Thyroid gland (tissue), 4 donors: ENCODE data around the gene ADAM12. TPM values are rescaled to one million over a fixed set of nuclear protein-coding genes. Genes with fewer than 3 reads are reported as not detected.

Experiments
- DNase-seq, 2 donors: peaks; one replicate each; pipeline ENCODE4 v3.0.0-alpha.2; 2019
- H3K27ac ChIP-seq, 3 donors: fragments of 200-600 bp; sonication (generic); 1 replicate in 2 of 3; 2 replicates in 1 of 3; pipeline ENCODE4 v1.5.1; 2016 to 2019; ENCODE audit warnings: mild to moderate bottlenecking in 1 of 3, moderate library complexity in 1 of 3
- H3K27me3 ChIP-seq: fragments of 200-600 bp; sonication (generic); one replicate; pipeline ENCODE4 v1.5.1; 2019
- H3K36me3 ChIP-seq, 2 donors: fragments of 200-600 bp; sonication (generic); one replicate each; pipeline ENCODE4 v1.5.1; 2016 to 2019
- H3K4me1 ChIP-seq, 2 donors: fragments of 200-600 bp; sonication (generic); one replicate each; pipeline ENCODE4 v1.5.1; 2017 to 2019
- H3K4me3 ChIP-seq, 3 donors: fragments of 200-600 bp; sonication (generic); replicated peaks in 1 of 3; 1 replicate in 2 of 3; 2 replicates in 1 of 3; pipeline ENCODE4 v1.5.1; 2016; ENCODE audit warnings: mild to moderate bottlenecking in 1 of 3
- H3K9me3 ChIP-seq: fragments of 200-600 bp; sonication (generic); one replicate; pipeline ENCODE4 v1.5.1; 2017
- POLR2A ChIP-seq, 2 donors: fragments of 450-650 bp; IDR thresholded peaks; one replicate each; pipeline ENCODE4 v1.6.1; 2017; ENCODE audit warnings: antibody characterized with exemption in 2 of 2, mild to moderate bottlenecking in 2 of 2, moderate library complexity in 1 of 2
- WGBS, 2 donors: methylation state at CpG; one replicate each; pipeline ENCODE4 v1.1.5; 2017; 5-methylcytosine and 5-hydroxymethylcytosine counted together
- intact Hi-C: fragments of 100-400 bp; cut with DNase I; formaldehyde crosslinking; loops from one replicate; pipeline ENCODE4 v1.15.1; 2023
- total RNA-seq, 4 donors: library from RNA; depleted of rRNA; stranded (reverse); fragments of >200 nt; gene quantifications; one replicate each; pipeline ENCODE4 v1.2.3, GENCODE V29; 2016
- TF ChIP-seq, protein P1 (sequence below), 6 experiments: fragments of 200-600 bp in 3 of 6; fragments of 450-650 bp in 3 of 6; sonication (generic) in 3 of 6; IDR thresholded peaks; one replicate each; pipeline ENCODE4 v1.5.1; 2016 to 2019; ENCODE audit warnings: antibody characterized with exemption in 6 of 6, mild to moderate bottlenecking in 2 of 6, inconsistent platforms in 1 of 6, moderate library complexity in 1 of 6

The ADAM12 gene
- total RNA-seq, 4 donors from 2014 or later: 0.20 to 0.94 (median 0.63) TPM

DNA sequence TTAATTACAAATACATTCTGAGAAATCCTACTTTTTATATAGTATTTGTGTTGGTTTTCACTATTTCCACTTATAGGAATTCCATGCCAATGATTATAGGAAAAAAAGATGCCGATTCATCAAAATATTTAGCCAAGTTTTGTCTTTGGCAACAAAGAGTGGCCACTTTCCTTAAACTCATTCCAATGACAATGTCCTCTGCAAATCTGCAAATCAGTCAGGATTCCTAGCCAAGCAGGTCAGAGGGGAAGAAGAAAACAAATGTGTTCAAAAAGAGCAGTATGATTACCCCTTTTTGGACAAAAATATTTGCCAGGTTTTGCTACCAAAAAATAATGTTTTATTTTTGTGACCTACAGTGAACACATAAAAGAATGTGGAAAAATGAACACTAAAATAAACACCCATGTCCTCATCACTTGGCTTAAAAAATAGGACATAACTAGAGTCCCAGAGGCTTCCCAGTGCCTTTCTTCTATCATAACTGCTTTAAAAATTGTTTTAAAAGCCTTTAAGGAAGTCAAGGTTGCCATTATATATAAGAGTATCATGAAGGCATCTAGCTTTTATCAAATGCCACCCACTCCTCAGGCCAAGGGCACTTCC, 125.9 kb downstream of the ADAM12 start:
- Histone ChIP-seq H3K4me1 (peaks cover 7 to 11% of the 10 kb centered on the region in 2 donors), H3K27ac (no peak overlapping the region), H3K4me3 (no peak overlapping the region), H3K27me3 (no peaks in the 10 kb centered on the region), H3K9me3 (no peaks in the 10 kb centered on the region), H3K36me3 (no peaks in the 10 kb centered on the region)
- TF ChIP-seq POLR2A (IDR thresholded peaks at IDR 0.05): no peak
- TF ChIP-seq, protein P1, sequence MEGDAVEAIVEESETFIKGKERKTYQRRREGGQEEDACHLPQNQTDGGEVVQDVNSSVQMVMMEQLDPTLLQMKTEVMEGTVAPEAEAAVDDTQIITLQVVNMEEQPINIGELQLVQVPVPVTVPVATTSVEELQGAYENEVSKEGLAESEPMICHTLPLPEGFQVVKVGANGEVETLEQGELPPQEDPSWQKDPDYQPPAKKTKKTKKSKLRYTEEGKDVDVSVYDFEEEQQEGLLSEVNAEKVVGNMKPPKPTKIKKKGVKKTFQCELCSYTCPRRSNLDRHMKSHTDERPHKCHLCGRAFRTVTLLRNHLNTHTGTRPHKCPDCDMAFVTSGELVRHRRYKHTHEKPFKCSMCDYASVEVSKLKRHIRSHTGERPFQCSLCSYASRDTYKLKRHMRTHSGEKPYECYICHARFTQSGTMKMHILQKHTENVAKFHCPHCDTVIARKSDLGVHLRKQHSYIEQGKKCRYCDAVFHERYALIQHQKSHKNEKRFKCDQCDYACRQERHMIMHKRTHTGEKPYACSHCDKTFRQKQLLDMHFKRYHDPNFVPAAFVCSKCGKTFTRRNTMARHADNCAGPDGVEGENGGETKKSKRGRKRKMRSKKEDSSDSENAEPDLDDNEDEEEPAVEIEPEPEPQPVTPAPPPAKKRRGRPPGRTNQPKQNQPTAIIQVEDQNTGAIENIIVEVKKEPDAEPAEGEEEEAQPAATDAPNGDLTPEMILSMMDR (IDR thresholded peaks at IDR 0.05): no peak
- no peak for DNase-seq
- intact Hi-C loops: no loop called here
- 57 to 66% methylated on average over 1 of the region's 1 CpG for WGBS, 2 donors

DNA sequence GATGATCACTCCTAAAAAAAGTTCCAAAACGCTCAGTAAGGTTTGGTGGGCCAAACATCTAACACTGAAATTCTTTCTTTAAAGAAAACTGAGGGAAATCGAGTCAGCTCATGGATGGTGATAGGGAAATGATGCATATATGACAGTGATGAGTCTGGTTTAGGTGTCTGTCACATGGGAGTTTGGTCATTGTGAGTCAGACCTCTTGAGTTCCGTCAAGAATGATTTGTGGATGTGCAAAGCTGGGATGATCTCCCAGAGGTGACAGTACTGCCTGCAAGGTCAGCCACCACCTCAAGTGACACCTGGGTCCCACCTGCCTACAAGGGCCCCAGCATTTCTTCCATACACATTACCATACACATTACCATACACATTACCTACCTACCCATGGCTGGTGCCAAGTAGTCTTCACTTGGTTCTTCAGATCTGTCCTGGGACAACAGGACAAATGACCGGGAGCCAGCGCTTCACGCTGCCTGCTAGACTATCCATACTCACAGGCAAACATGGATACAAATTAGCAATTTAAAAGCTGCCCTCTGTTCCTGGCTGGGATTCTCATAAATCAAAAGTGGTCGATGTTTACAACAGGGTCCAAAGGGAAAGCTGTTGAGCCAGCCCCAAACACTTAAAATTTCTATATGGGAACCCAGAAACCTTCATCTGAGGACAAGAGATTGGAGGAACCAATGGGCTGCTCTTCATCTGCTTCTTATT, 128.4 kb downstream of the ADAM12 start:
- Histone ChIP-seq H3K27ac (no peak overlapping the region), H3K4me1 (peaks cover 7 to 11% of the 10 kb centered on the region in 2 donors), H3K9me3 (no peaks in the 10 kb centered on the region), H3K4me3 (no peak overlapping the region), H3K36me3 (no peaks in the 10 kb centered on the region), H3K27me3 (no peaks in the 10 kb centered on the region)
- intact Hi-C loops: no loop called here
- DNase-seq: no peak
- TF ChIP-seq, protein P1 (IDR thresholded peaks at IDR 0.05): no peak
- no peak for TF ChIP-seq POLR2A (IDR thresholded peaks at IDR 0.05)
- WGBS, 2 donors: 89 to 94% methylated on average over 7 of the region's 7 CpGs

DNA sequence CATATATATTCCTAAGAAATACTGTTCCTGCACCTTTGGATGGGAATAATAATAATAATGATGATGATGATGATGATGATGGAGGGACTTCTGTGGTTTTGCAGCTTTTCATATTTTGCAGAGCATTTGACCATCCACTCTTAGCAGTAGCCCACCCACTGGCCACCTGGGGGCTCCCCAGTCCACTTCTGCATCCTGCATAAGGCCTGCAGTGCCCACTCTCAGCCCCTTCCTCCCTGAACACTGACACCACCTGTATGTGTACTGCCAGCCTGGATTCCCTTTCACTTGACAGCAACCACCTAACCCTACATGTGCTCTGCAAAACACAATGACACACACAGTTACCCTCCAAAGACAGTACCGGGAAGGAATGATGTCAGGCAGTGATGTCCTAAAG, 131.4 kb downstream of the ADAM12 start:
- 89 to 100% methylated on average over 1 of the region's 1 CpG for WGBS, 2 donors
- no peak for DNase-seq
- intact Hi-C loops: no loop called here
- TF ChIP-seq, protein P1 (IDR thresholded peaks at IDR 0.05): no peak
- no peak for TF ChIP-seq POLR2A (IDR thresholded peaks at IDR 0.05)
- no peaks in the 10 kb centered on the region for H3K9me3 ChIP-seq
- no peaks in the 10 kb centered on the region for H3K36me3 ChIP-seq
- no peaks in the 10 kb centered on the region for H3K4me1 ChIP-seq
- H3K27me3 ChIP-seq: no peaks in the 10 kb centered on the region
- H3K27ac ChIP-seq: no peak overlapping the region
- no peak overlapping the region for H3K4me3 ChIP-seq

DNA sequence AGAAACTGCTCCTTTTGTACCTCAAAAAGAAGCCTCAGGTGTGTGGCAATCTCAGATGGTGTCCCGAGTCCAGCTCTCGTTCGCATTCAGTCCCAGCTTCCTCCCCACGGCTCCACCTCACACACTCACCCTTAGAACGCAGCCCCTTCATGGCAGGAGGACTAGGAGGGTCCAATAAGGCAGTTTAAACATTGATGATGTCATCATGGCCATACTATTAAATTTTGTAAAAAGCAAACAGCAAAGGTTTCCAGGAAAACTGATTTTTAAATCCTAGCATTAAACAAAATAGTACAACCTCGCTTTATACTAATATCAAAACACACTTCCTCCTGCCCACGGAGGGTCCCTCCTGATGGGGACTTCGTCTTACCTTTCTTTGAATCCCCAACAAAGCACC, 133.0 kb downstream of the ADAM12 start:
- TF ChIP-seq, protein P1 (IDR thresholded peaks at IDR 0.05): no peak
- DNase-seq: no peak
- WGBS, 2 donors: 89 to 90% methylated on average over 8 of the region's 8 CpGs
- no peaks in the 10 kb centered on the region for H3K9me3 ChIP-seq
- intact Hi-C loops: no loop called here
- H3K27me3 ChIP-seq: no peaks in the 10 kb centered on the region
- H3K27ac ChIP-seq: no peak overlapping the region
- no peaks in the 10 kb centered on the region for H3K4me1 ChIP-seq
- H3K4me3 ChIP-seq: no peak overlapping the region
- H3K36me3 ChIP-seq: no peaks in the 10 kb centered on the region

DNA sequence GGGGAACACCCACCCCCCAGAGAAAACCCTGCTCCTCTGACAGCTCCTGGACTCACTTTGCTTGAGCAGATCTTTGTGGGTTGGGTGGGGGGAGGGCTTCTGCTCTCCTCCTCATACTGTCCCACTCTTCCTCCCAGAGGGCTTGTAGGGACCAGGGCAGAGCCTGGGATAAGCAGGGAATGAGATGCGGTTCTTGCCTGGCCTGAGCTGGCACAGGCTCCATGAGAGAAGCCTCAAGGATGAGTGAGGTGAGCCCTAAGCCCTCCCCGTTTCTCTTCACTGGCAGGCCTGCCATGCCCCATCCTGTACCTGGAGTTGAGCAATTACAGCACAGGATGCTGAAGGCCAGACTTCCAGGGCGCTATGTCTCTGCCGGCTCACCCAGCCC, 134.7 kb downstream of the ADAM12 start:
- no peak for DNase-seq

More for the DNA sequence above, 134.7 kb downstream of the ADAM12 start:
- Histone ChIP-seq H3K27ac (no peak overlapping the region), H3K9me3 (no peaks in the 10 kb centered on the region), H3K4me3 (no peak overlapping the region), H3K4me1 (no peaks in the 10 kb centered on the region), H3K36me3 (no peaks in the 10 kb centered on the region), H3K27me3 (no peaks in the 10 kb centered on the region)
- 71 to 94% methylated on average over 4 of the region's 4 CpGs for WGBS, 2 donors
- intact Hi-C loops: no loop called here
- no peak for TF ChIP-seq POLR2A (IDR thresholded peaks at IDR 0.05)
- TF ChIP-seq, protein P1 (IDR thresholded peaks at IDR 0.05): no peak
